SH-SY5Y (cell line): ENCODE results near the gene DMD.

Experiments used
- GATA2 ChIP-seq: IDR thresholded peaks from 2 replicates; pipeline ENCODE4 v1.6.1; 2011; ENCODE audit warnings: mild to moderate bottlenecking, low read depth, low read length
- GATA3 ChIP-seq: IDR thresholded peaks from 2 replicates; pipeline ENCODE4 v1.6.1; 2011; ENCODE audit warnings: low read depth, mild to moderate bottlenecking, low read length, moderate library complexity

DMD gene

DNA sequence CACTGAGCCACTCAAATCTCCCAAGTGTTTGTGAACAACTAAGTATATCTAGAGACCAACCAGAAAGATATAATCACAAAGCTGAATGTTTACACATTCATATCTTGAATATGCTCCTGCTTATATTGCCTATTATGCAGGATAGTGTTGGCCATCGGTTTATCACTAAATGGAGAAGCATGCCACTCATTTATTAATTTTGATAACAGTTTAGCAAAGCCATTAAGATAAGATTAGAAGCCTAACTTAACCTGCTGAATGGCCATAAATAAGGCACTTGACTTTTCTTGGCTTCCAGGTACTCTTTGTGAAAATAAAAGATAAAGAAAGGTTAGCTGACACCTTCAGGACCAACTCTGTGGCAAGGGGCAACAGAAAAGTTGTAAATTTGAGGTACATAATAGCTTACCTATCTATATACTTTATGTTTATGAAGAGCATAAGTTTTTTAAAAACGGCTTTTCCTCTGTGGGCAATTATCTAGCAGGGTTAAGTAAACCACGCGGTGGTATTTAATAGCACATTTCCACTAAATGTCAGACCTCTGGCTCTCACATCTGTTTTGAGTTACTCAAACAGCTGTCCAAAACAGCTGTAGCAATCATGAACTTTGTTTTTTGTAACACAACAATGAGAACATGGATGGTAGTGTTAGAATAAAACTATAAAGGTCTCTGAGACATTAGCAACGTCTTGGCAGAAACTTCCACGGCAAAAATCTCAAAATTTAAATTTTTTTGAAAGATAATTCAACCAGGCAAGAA, 2080.7 kb downstream of the DMD start:
- no peak for TF ChIP-seq GATA2
- TF ChIP-seq GATA3 = no peak; the same call in 1 of the 2 replicates

DNA sequence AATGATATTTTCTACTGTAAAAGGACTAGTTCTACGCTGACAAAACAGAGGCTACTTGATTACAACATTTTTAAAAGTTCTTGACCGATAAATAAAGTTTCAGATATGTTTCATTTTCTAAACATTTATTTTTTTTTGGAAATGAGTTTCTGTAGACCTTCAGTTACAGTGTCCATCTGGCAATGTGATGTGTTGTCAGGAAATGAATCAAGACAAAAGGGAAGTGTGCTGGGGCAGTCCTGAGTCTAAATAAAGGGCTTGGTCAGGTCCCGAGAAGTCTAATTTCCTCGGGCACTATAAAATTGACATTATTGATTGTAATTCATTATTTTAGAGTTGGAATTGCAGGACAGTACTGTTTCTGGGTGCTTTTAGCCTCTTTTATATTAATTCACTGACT, 2082.5 kb downstream of the DMD start:
- TF ChIP-seq GATA3 (no peak), GATA2 (no peak)

DNA sequence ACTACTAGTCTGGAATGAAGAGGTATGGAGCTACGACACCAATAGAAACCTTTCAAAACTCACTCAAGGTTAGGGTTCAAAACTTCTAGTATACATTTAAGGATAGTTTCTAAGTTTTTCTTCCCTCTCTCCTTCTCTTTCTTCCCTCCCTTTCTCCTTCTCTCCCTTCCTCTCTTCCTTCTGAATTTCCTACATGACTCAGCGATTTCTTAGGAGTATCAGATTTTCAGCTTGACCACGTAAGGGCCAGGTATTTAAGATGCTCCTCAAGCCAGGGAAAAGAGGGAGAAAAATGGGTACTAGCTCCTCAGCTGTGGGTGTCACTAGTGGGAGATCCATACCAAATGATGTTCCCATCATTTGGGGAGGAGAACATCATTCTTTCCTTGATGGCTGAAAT, 2083.6 kb downstream of the DMD start:
- TF ChIP-seq GATA2 (no peak), GATA3 (no peak)

DNA sequence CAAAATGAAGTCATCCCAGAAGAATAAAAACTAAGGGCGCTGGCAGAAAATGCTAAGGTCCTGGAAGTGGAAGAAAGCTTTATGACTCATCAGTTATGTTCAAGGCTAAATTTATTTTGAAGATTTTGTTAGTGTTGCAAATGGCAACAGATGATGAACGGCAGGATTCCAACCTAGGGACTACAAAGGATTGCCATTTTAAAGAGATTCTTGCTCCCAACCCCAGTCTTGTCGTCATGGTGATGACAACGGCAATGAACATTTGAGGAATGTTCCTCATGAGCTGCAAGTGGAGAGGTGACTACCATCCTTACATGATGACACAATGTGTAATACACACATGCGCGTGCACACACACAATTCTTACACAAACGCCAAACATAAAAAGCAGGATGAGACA, 2085.1 kb downstream of the DMD start:
- TF ChIP-seq GATA3 (no peak), GATA2 (no peak)

DNA sequence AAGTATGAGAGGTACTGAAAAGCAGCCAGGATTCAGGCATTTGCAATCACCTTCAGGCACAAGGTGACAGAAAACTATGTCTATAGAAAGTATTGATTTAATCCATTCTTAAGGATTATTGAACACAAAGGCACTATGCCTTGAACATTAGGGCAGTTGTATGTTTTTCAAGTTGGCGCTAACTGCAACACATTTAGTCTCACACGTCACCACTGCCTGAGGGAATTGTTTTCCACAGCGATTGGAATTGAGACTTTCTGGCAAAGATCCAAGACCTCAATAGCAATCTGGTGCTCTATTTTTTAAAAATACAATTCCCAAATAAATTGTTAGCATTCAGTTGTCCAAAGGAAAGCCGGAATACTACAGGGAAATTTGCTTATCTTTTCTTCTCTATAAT, 2086.8 kb downstream of the DMD start:
- TF ChIP-seq GATA2 = no peak
- no peak for TF ChIP-seq GATA3

DNA sequence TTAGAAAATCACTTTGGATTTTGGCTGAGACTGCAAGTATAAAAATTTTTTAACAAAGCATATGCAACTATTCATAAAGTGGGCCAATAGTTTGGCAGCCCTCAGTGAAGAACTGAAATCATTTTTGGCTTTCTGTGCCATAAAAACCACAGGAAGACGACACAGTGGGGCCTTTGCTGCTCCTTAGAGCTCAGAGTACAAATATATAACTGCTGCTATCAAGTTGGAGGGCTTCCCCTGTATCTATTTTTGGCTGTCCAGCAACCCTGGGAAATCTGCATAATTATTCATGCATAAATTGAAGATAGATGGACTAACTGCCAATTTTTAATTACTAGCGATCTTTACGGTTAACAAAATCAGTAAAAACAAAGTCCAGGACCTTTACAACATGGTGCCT, 2088.0 kb downstream of the DMD start:
- TF ChIP-seq GATA3 = no peak
- no peak for TF ChIP-seq GATA2

DNA sequence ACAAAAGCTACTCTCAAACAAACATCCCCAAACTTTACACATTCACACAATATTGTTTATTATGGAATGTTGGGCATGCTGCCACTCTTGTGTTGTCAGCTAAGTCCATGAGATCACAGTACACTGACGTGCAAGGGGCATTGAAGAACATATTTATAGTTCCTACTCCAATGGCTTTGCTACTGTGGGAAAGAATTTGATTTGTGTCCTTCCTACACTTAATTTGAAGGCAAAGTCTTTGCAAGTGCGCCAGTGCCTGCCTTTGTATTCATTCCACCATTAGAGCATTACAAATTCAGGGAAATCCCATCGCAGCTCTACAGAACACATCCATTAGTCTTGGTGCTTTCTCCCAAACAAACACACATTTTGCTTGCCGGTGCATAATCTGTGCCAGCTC, 2094.1 kb downstream of the DMD start:
- no peak for TF ChIP-seq GATA3
- no peak for TF ChIP-seq GATA2

DNA sequence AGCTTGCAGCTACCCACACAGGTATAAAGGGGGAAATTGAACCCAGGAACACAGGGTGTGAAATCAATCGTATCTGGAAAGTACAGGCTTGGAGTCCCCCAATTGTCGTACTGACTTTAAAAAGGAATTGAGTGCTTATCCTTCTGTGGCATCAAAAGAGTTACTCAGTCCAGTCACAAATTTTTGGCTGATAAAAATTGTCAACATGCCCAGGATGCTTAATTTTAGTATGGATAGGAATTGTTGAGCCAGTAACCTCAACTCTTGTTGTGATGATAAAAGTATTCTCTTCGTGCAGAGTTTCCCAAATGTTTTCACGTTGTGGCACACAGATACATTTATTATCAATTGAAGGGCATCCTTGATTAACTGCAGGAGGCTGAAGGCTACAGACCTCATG, 2096.0 kb downstream of the DMD start:
- no peak for TF ChIP-seq GATA2
- TF ChIP-seq GATA3 = no peak

DNA sequence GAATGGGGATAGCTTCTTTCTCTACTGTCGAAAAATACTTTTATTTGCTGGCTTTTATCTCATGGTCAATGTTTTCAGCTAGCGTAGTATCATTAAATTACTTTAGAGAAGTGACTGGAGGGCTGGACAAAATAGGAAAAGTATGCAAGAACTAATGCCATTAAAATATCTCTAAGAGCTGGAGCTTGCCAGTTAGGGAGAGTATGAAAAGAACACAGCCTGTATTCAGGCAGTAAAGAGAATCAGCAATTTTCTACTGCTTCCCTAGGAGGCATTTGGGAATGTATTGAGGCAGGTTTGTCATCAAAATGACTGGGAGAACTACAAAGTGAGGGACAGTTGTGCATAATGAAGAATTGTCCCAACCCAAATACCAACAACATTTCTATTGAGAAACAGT, 2096.5 kb downstream of the DMD start:
- TF ChIP-seq GATA3 (no peak), GATA2 (no peak)

DNA sequence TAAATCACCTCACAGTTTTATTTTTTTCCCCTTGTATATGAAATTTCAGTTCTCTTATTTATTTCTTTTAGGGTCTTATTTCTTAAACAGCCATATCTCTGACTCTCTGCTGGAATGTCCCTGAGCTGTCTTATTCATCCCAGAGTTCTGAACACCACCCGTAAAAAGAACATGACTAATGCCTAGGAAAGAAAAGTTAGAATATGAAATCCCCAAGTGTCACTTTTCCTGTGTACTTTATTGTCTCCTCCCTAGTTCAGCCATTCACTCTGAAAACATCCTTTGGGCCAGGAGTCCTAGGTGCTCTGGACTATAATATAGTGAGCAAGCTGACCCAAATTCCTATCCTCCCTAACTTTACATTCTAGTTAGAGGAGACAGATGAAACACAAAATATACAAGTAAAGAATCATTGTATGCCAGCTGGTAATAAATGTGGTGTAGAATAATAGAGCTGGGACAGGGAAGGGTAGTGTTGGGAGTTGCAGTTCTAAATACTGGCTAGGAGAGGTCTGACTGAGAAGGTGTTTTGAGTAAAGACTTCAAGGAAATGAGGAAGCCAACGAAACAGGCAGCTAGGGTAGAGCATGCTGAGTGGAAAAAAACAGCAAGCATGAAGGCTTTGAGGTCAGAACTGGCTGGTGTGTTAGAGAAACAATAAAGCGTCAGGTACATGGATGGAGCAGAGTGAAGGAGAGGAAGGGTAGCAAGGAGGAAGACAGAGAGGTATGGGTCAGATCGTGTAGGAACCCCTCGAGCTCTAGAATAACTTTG, 2098.9 kb downstream of the DMD start:
- TF ChIP-seq GATA3 (no peak), GATA2 (no peak)

DNA sequence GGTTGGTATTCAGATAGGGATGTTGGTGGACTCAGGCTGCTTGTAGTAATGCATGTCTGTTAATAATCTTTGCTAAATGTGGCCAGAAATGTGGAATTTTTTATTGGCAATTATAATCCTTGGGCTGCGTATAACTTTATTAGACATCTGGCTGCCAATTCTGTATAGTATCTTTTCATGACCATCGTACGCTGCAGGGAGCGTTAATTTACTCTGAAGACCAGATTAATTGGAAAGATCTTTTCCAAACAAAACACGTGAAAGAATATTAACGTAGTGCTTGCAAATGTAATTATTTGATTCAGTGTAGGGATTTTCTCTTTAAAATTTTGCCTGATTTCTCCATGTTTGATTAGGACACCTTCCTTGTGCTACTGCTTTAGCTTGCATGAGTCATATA, 2100.7 kb downstream of the DMD start:
- TF ChIP-seq GATA2 = no peak
- no peak for TF ChIP-seq GATA3

DNA sequence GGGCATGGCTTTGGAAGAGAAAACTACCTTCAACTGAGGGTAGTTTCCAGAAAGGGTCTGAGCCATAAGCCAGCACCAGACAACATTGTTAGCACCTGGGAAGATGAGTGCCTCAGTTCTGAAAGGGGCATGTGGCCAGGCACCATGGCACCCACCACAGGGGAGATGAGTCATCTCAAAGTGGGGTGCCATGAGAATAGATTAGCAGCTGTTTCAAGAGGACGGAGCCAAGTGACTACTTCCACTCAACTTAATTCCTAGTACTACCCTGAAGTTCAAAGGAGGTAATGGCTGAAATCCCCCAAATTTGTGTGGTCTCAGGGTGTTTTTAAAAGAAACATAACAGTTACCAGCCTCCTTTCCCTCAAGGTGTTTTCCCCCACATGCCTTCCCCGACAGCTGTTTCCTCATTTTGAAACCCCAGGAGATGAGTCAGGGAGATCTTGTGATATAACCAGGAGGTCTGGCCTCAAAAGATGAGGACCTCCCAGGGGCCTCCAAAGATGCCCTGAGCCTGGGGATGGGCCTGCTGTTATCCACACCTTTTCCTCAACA, 2111.7 kb downstream of the DMD start:
- TF ChIP-seq GATA2 (no peak), GATA3 (no peak)

DNA sequence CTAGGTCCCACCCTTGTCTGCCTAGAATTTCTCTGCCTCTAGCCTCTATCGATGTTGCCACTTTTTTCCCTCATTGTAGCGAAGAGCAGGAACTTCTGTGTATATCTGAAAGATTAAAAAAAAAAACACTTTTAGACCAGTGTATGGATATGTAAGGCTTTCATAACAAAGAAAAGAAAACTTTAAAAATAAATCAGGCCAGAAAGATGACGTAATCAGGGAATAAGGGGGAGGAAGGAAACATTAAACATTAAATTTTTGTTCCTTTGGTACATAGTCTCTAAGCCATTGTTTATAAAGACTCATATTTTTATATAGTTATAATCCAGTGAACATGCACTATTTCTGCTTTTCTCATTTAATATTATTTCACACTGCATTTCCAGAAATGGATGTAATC, 2113.3 kb downstream of the DMD start:
- TF ChIP-seq GATA2 = no peak
- no peak for TF ChIP-seq GATA3

DNA sequence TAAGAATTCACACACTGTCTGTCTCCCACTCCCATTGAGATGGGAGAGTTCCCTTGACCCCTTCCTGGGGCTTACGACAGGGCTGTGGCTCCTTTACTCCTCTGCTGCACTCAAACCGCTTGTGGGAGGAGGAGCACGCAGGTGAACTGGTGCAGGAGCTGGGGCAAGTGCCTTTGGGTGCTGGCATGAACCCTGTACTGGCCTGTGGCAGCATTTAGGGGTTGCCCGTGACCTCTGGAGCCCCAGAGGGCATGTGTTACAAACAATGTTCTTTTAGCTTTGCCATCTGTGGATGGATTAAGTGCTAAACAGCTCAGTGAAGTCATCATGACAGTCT, 2117.7 kb downstream of the DMD start:
- TF ChIP-seq GATA3 = no peak
- no peak for TF ChIP-seq GATA2
